OCI-LY1 (cell line): ENCODE data around the gene TIMELESS.
"Not testable (repeated sequence)": the region's sequence is repeated elsewhere in the genome, so short reads cannot be mapped to it uniquely, and the experiment has no call there.

Experiments used
- H2AFZ ChIP-seq: fragments of 200-600 bp; sonication (generic), shearing (Covaris generic); 2 replicates; pipeline ENCODE4 v1.6.0; 2014; ENCODE audit warnings: antibody characterized with exemption, mild to moderate bottlenecking, low read length
- H3F3A ChIP-seq: fragments of 200-600 bp; sonication (generic), shearing (Covaris generic); 2 replicates; pipeline ENCODE4 v1.6.0; 2014; ENCODE audit warnings: mild to moderate bottlenecking, antibody characterized with exemption, low read length, moderate library complexity; ENCODE audit not compliant: insufficient read depth
- H3K27ac ChIP-seq: fragments of 200-600 bp; sonication (generic); 2 replicates; pipeline ENCODE4 v1.5.1; 2014; ENCODE audit warnings: low read length, mixed run types, mild to moderate bottlenecking, low read depth; ENCODE audit not compliant: poor library complexity, severe bottlenecking
- H3K27me3 ChIP-seq: fragments of 200-600 bp; sonication (generic); 2 replicates; pipeline ENCODE4 v1.6.0; 2014; ENCODE audit warnings: antibody characterized with exemption, mild to moderate bottlenecking, low read length, moderate library complexity; ENCODE audit not compliant: insufficient read depth
- H3K36me3 ChIP-seq: fragments of 200-600 bp; sonication (generic); 2 replicates; pipeline ENCODE4 v1.6.1; 2014; ENCODE audit warnings: mild to moderate bottlenecking, antibody characterized with exemption, low read length, moderate library complexity, mixed read lengths; ENCODE audit not compliant: insufficient read depth
- H3K4me1 ChIP-seq: fragments of 200-600 bp; sonication (generic); 2 replicates; pipeline ENCODE4 v1.5.1; 2014; ENCODE audit warnings: mild to moderate bottlenecking, low read length, moderate library complexity; ENCODE audit not compliant: insufficient read depth, severe bottlenecking
- H3K4me2 ChIP-seq: fragments of 200-600 bp; sonication (generic), shearing (Covaris generic); 2 replicates; pipeline ENCODE4 v1.6.1; 2014; ENCODE audit warnings: low read length
- H3K4me3 ChIP-seq: fragments of 200-600 bp; sonication (generic); 2 replicates; pipeline ENCODE4 v1.5.1; 2014; ENCODE audit warnings: low read length, low read depth, mild to moderate bottlenecking, mixed read lengths; ENCODE audit not compliant: poor library complexity, severe bottlenecking
- H3K79me2 ChIP-seq: fragments of 200-600 bp; shearing (Covaris generic); 2 replicates; pipeline ENCODE4 v1.6.1; 2016; ENCODE audit warnings: mixed run types, low read length, mixed read lengths; ENCODE audit not compliant: insufficient read depth
- H3K9ac ChIP-seq: fragments of 200-600 bp; sonication (generic), shearing (Covaris generic); 2 replicates; pipeline ENCODE4 v1.6.1; 2014; ENCODE audit warnings: mild to moderate bottlenecking, low read length, mixed read lengths
- H3K9me2 ChIP-seq: fragments of 200-600 bp; sonication (generic), shearing (Covaris generic); 2 replicates; pipeline ENCODE4 v1.6.1; 2014; ENCODE audit warnings: low read depth, mild to moderate bottlenecking, low read length, mixed read lengths
- H3K9me3 ChIP-seq: fragments of 200-600 bp; shearing (Covaris generic); 2 replicates; pipeline ENCODE4 v1.6.1; 2014; ENCODE audit warnings: low read length, mixed read lengths
- H4K20me1 ChIP-seq: fragments of 200-600 bp; sonication (generic), shearing (Covaris generic); 2 replicates; pipeline ENCODE4 v1.6.0; 2016; ENCODE audit warnings: mild to moderate bottlenecking, low read length; ENCODE audit not compliant: insufficient read depth
- CTCF ChIP-seq: fragments of 200-600 bp; sonication (generic), shearing (Covaris generic); IDR thresholded peaks from 2 replicates; pipeline ENCODE4 v1.5.1; 2017; ENCODE audit warnings: mild to moderate bottlenecking, antibody characterized with exemption, low read length, moderate library complexity, mixed read lengths
- EZH2 ChIP-seq: fragments of 200-600 bp; sonication (generic), shearing (Covaris generic); IDR thresholded peaks from 2 replicates; pipeline ENCODE4 v1.8.0; 2017; ENCODE audit warnings: borderline replicate concordance, mixed run types, mild to moderate bottlenecking, antibody characterized with exemption, low read length, moderate library complexity, mixed read lengths

Gene TIMELESS

GRCh38 chr12:56411781-56412639 lies 37.2 kb downstream of the TIMELESS start:
- Histone ChIP-seq H3K36me3 (peaks cover 46% of the 10 kb centered on the region), H4K20me1 (no peaks in the 10 kb centered on the region), H3K4me2 (no peak overlapping the region), H3K9me3 (no peaks in the 10 kb centered on the region), H2AFZ (no peak overlapping the region), H3K9me2 (no peaks in the 10 kb centered on the region), H3K27ac (no peak overlapping the region), H3K4me1 (no peaks in the 10 kb centered on the region), H3K27me3 (no peaks in the 10 kb centered on the region), H3K9ac (no peak overlapping the region), H3K79me2 (no peaks in the 10 kb centered on the region), H3F3A (no peaks in the 10 kb centered on the region), H3K4me3 (no peak overlapping the region)
- TF ChIP-seq EZH2 (no peak), CTCF (no peak)

GRCh38 chr12:56410768-56411167 lies 38.5 kb downstream of the TIMELESS start:
- Histone ChIP-seq H3K79me2 (no peaks in the 10 kb centered on the region), H3K27me3 (no peaks in the 10 kb centered on the region), H3K27ac (no peak overlapping the region), H3K4me1 (no peaks in the 10 kb centered on the region), H3K4me3 (no peak overlapping the region), H3K36me3 (peaks cover 34% of the 10 kb centered on the region), H3F3A (no peaks in the 10 kb centered on the region), H3K9ac (no peak overlapping the region), H3K9me3 (no peaks in the 10 kb centered on the region), H2AFZ (no peak overlapping the region), H4K20me1 (no peaks in the 10 kb centered on the region), H3K4me2 (no peak overlapping the region), H3K9me2 (no peaks in the 10 kb centered on the region)
- TF ChIP-seq EZH2 (no peak), CTCF (no peak)

DNA sequence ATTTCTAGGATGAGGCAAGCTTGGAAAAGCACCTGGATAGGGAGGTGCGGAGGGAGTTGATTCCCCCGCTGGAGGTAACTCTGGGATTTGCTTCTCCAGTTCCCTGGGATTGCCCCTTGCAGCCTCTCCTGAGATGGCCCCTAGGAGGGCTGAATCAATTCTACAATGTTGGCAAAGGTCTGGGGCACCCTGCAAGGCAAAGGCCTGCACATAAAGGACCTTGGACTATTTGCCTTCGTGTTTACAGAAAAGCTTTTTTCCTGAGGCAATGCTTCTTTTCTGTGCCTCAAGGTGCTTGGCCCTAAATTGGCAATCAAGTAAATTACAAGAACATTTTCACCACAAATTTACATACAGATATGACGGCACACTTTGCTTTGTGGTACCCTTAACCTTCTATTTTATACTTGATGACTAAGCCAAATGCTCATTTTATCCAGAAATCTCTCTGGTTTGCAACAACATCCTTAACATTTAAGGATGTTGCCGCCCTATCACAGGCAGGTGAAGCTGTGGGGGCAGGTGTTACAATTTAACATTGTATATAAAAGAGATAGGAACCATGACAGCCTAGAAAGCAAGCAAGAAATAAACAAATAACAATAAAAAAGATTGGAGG lies 40.3 kb downstream of the TIMELESS start:
- TF ChIP-seq CTCF (no peak), EZH2 (no peak)
- peaks cover 21% of the 10 kb centered on the region for H3K36me3 ChIP-seq
- H3K4me3 ChIP-seq = no peak overlapping the region
- H2AFZ ChIP-seq = no peak overlapping the region
- H3K4me1 ChIP-seq = no peaks in the 10 kb centered on the region
- H3K9ac ChIP-seq = no peak overlapping the region
- H3K9me2 ChIP-seq = no peaks in the 10 kb centered on the region
- no peaks in the 10 kb centered on the region for H3F3A ChIP-seq
- H3K4me2 ChIP-seq = no peak overlapping the region
- no peaks in the 10 kb centered on the region for H3K9me3 ChIP-seq
- no peaks in the 10 kb centered on the region for H4K20me1 ChIP-seq
- no peaks in the 10 kb centered on the region for H3K79me2 ChIP-seq
- no peak overlapping the region for H3K27ac ChIP-seq
- no peaks in the 10 kb centered on the region for H3K27me3 ChIP-seq

GRCh38 chr12:56404227-56404626 lies 45.0 kb downstream of the TIMELESS start:
- H3K4me2 ChIP-seq, H3K36me3 ChIP-seq, H3K9ac ChIP-seq, H3K9me2 ChIP-seq, H3F3A ChIP-seq, H3K9me3 ChIP-seq, H3K4me3 ChIP-seq, H4K20me1 ChIP-seq, H2AFZ ChIP-seq, H3K4me1 ChIP-seq, H3K27me3 ChIP-seq, H3K27ac ChIP-seq, H3K79me2 ChIP-seq: not testable (repeated sequence)

- not testable (repeated sequence) for H3K4me1 ChIP-seq, H3K9me3 ChIP-seq, H3K27me3 ChIP-seq, H3K27ac ChIP-seq, H3K36me3 ChIP-seq, H3K9ac ChIP-seq, H3K79me2 ChIP-seq, H3K4me2 ChIP-seq, H3F3A ChIP-seq, H3K9me2 ChIP-seq, H2AFZ ChIP-seq, H4K20me1 ChIP-seq, H3K4me3 ChIP-seq
Observed at GRCh38 chr12:56401612-56402011, 47.6 kb downstream of the TIMELESS start.
